ENCODE measurements around the gene FANCD2. TPM values are rescaled to one million over a fixed set of nuclear protein-coding genes. Genes with fewer than 3 reads are reported as not detected.
A peak's percentile ranks its signal among the peaks of the same experiment; 100 is the strongest.

The FANCD2 gene
- total and polyA plus RNA-seq, 2 experiments from 2014 or later = 3.8 to 6.1 TPM

DNA sequence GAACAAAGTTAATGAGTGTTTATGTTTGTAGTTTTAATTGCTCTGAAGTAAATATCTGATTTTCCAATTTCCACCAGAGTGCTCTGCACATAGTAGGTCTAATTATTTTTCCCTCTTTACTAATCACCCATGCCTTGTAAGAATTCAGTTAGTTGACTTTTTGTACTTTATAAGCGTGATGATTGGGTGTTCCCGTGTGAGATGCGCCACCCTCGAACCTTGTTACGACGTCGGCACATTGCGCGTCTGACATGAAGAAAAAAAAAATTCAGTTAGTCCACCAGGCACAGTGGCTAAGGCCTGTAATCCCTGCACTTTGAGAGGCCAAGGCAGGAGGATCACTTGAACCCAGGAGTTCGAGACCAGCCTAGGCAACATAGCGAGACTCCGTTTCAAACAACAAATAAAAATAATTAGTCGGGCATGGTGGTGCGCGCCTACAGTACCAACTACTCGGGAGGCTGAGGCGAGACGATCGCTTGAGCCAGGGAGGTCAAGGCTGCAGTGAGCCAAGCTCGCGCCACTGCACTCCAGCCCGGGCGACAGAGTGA is 114.8 kb downstream of the FANCD2 start:
- no peak for TF ChIP-seq EZH2 (IDR thresholded peaks at IDR 0.05; ENCODE audit: insufficient read depth, poor library complexity, severe bottlenecking)
- Histone ChIP-seq H3K9me2 (ENCODE audit: insufficient read depth) (no peaks in the 10 kb centered on the region), H3K9me3 (ENCODE audit: low read depth) (no peaks in the 10 kb centered on the region), H3K36me3 (ENCODE audit: low read depth) (no peaks in the 10 kb centered on the region), H3K79me2 (ENCODE audit: insufficient read depth) (peaks cover 41% of the 10 kb centered on the region), H3K4me1 (ENCODE audit: insufficient read depth) (peaks cover 18% of the 10 kb centered on the region), H3K27ac (peak overlapping the region; percentile 77), H3K9ac (peak overlapping the region; percentile 88), H3K4me2 (ENCODE audit: unreplicated experiment) (peak overlapping the region; percentile 60), H2AFZ (peak overlapping the region; percentile 90), H3K4me3 (peak overlapping the region; percentile 74), H3K27me3 (replicated peaks; ENCODE audit: insufficient read depth) (no peaks in the 10 kb centered on the region), H3F3A (ENCODE audit: insufficient read depth) (no peaks in the 10 kb centered on the region), H4K20me1 (ENCODE audit: insufficient read depth) (no peaks in the 10 kb centered on the region)
- no peak for DNase-seq
- 75 to 77% methylated on average over 23 of the region's 23 CpGs for WGBS, 2 experiments (ENCODE audit: low coverage in 1 of 2, low lambda C conversion rate in 2 of 2, missing lambda C conversion rate in 2 of 2)
- in situ Hi-C loops (cut with MboI) = no loop called here

DNA sequence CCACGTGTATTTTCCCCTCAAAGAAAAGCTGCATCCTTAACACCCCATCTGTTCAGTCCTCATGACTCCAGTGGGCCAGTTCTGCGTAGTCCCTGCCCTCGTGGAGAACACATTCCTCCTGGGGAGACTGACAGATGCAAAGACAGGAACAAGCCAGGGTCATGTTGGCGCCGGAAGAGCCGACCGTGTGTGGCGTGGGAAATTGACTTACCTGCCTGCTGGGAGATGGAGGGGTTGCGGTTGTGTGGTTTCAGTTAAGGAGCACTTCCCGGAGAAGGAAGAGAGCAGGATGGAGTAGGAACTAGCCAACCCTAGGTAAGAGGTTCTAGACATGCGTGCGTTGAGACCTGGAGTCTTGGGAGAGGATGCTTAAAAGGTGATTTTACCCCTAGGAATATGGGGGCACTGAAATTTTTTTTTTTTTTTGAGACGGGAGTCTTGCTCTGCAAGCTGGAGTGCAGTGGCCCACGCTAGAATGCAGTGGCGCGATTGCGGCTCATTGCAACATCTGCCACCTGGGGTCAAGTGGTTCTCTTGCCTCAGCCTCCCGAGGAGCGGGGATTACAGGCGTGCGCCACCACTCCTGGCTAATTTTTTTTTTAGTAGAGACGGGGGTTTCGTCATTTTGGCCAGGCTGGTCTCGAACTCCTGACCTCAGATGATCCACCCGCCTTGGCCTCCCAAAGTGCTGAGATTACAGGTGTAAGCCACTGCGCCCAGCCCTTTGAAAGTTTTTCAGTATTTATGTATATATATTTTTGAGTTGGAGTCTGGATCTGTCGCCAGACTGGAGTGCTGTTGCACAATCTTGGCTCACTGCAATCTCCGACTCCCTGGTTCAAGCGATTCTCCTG is 116.7 kb downstream of the FANCD2 start:
- TF ChIP-seq EZH2phosphoT487 (IDR thresholded peaks at IDR 0.05; ENCODE audit: insufficient read depth, low read depth) (no peak), EZH2 (IDR thresholded peaks at IDR 0.05; ENCODE audit: insufficient read depth, poor library complexity, severe bottlenecking) (no peak)
- Histone ChIP-seq H2AFZ (no peak overlapping the region), H3K9ac (peak overlapping the region; percentile 88), H3K4me3 (peak overlapping the region; percentile 74), H3K36me3 (ENCODE audit: low read depth) (no peaks in the 10 kb centered on the region), H3K27ac (peak overlapping the region; percentile 77; the same call in 1 of the 2 replicates), H3K4me2 (ENCODE audit: unreplicated experiment) (peak overlapping the region; percentile 67), H3K79me2 (ENCODE audit: insufficient read depth) (peaks cover 60% of the 10 kb centered on the region), H3K9me2 (ENCODE audit: insufficient read depth) (no peaks in the 10 kb centered on the region), H3K4me1 (ENCODE audit: insufficient read depth) (peaks cover 18% of the 10 kb centered on the region), H4K20me1 (ENCODE audit: insufficient read depth) (no peaks in the 10 kb centered on the region), H3K9me3 (ENCODE audit: low read depth) (no peaks in the 10 kb centered on the region), H3K27me3 (replicated peaks; ENCODE audit: insufficient read depth) (no peaks in the 10 kb centered on the region), H3F3A (ENCODE audit: insufficient read depth) (no peaks in the 10 kb centered on the region)
- peak; percentile 37 for DNase-seq
- in situ Hi-C loops (cut with MboI) = no loop called here
- 73 to 76% methylated on average over 28 to 29 of the region's 29 CpGs for WGBS, 2 experiments (ENCODE audit: low coverage in 1 of 2, low lambda C conversion rate in 2 of 2, missing lambda C conversion rate in 2 of 2)

DNA sequence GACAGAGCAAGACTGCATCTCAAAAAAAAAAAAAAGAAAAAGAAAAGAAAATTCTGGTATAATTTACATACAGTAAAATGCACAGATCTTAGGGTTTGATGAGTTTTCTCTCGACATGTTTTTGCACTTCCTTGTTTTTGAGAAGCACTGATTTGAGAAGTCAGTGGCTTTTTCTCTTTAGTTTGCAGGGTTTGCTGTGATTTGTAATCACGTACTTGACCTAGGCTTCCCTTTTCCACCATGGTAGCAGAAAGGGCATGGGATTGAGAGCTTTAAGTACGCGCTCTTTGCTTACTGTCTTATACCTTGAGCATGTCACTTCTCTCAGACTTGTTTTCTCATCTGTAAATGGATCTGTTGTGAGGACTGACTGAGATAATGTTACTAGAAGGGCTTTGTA is 119.4 kb downstream of the FANCD2 start:
- no peak for TF ChIP-seq EZH2phosphoT487 (IDR thresholded peaks at IDR 0.05; ENCODE audit: insufficient read depth, low read depth)
- no peak for TF ChIP-seq EZH2 (IDR thresholded peaks at IDR 0.05; ENCODE audit: insufficient read depth, poor library complexity, severe bottlenecking)
- in situ Hi-C loops (cut with MboI) = no loop called here
- no peak overlapping the region for H3K4me2 ChIP-seq (ENCODE audit: unreplicated experiment)
- DNase-seq = no peak
- no peaks in the 10 kb centered on the region for H3K9me3 ChIP-seq (ENCODE audit: low read depth)
- no peak overlapping the region for H3K9ac ChIP-seq
- peaks cover 7% of the 10 kb centered on the region; the same call in 1 of the 2 replicates for H3F3A ChIP-seq (ENCODE audit: insufficient read depth)
- no peak overlapping the region for H2AFZ ChIP-seq
- 65 to 71% methylated on average over 4 of the region's 4 CpGs for WGBS, 2 experiments (ENCODE audit: low coverage in 1 of 2, low lambda C conversion rate in 2 of 2, missing lambda C conversion rate in 2 of 2)
- no peak overlapping the region for H3K4me3 ChIP-seq
- no peaks in the 10 kb centered on the region for H3K27me3 ChIP-seq (replicated peaks; ENCODE audit: insufficient read depth)
- H3K36me3 ChIP-seq (ENCODE audit: low read depth) = peaks cover 9% of the 10 kb centered on the region
- H4K20me1 ChIP-seq (ENCODE audit: insufficient read depth) = no peaks in the 10 kb centered on the region
- H3K79me2 ChIP-seq (ENCODE audit: insufficient read depth) = peaks cover 74% of the 10 kb centered on the region
- no peaks in the 10 kb centered on the region for H3K9me2 ChIP-seq (ENCODE audit: insufficient read depth)
- H3K4me1 ChIP-seq (ENCODE audit: insufficient read depth) = peaks cover 18% of the 10 kb centered on the region
- no peak overlapping the region for H3K27ac ChIP-seq

DNA sequence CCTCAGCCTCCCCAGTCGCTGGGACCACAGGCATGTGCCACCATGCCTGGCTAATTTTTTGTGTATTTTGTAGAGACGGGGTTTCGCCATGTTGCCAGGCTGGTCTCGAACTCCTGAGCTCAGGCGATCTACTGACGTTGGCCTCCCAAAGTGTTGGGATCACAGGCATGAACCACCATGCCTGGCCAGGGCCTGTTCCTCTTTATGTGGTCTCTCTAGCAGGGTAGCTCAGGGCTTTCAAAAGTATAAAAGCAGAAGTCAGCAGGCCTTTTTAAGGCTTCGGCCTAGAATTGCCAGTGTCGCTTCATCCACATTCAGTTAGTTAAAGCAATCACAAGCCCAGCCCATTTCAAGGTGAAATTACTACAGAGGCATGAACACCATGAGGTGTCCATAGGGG is 123.0 kb downstream of the FANCD2 start:
- 0 out of 2 replicates have a peak, but pooled peaks cover 2% of the 10 kb centered on the region for H3K4me1 ChIP-seq (ENCODE audit: insufficient read depth)
- no peaks in the 10 kb centered on the region for H3K9me3 ChIP-seq (ENCODE audit: low read depth)
- DNase-seq = no peak
- no peak overlapping the region for H2AFZ ChIP-seq
- WGBS, 2 experiments (ENCODE audit: low coverage in 1 of 2, low lambda C conversion rate in 2 of 2, missing lambda C conversion rate in 2 of 2) = 95% methylated on average over 8 of the region's 8 CpGs
- no peaks in the 10 kb centered on the region for H4K20me1 ChIP-seq (ENCODE audit: insufficient read depth)
- H3K4me3 ChIP-seq = no peak overlapping the region
- in situ Hi-C loops (cut with MboI) = no loop called here
- H3K9me2 ChIP-seq (ENCODE audit: insufficient read depth) = no peaks in the 10 kb centered on the region
- no peak overlapping the region for H3K27ac ChIP-seq
- no peaks in the 10 kb centered on the region for H3K27me3 ChIP-seq (replicated peaks; ENCODE audit: insufficient read depth)
- no peak overlapping the region for H3K9ac ChIP-seq
- peaks cover 7% of the 10 kb centered on the region; the same call in 1 of the 2 replicates for H3F3A ChIP-seq (ENCODE audit: insufficient read depth)
- TF ChIP-seq EZH2 (IDR thresholded peaks at IDR 0.05; ENCODE audit: insufficient read depth, poor library complexity, severe bottlenecking) (no peak), EZH2phosphoT487 (IDR thresholded peaks at IDR 0.05; ENCODE audit: insufficient read depth, low read depth) (no peak)
- H3K36me3 ChIP-seq (ENCODE audit: low read depth) = peaks cover 24% of the 10 kb centered on the region
- H3K4me2 ChIP-seq (ENCODE audit: unreplicated experiment) = no peak overlapping the region
- peaks cover 51% of the 10 kb centered on the region for H3K79me2 ChIP-seq (ENCODE audit: insufficient read depth)

Data from GM23248 (cell line).